ENCODE data around the gene ATP11B.

Gene ATP11B

DNA sequence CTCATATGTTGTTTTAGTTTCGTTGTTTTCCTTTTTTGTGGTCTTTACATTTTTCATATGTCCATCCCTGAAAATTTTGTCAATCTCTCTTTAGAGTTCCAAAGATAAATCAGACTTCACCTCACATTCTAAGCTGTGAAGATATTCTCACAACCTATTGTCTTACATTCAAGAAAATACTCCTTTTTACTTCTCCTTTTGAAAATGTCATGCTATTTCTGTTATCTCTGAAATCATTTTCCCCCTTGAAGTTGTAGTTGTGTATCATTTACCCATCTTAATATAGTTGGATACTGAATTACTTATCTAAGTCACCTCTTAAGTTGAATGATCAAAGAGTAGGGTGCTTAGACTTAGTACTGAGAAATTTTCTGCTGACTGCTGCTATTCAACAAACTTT lies 112.7 kb downstream of the ATP11B start:
- no peak overlapping the region for H3K4me3 ChIP-seq (ENCODE audit: low read length)

DNA sequence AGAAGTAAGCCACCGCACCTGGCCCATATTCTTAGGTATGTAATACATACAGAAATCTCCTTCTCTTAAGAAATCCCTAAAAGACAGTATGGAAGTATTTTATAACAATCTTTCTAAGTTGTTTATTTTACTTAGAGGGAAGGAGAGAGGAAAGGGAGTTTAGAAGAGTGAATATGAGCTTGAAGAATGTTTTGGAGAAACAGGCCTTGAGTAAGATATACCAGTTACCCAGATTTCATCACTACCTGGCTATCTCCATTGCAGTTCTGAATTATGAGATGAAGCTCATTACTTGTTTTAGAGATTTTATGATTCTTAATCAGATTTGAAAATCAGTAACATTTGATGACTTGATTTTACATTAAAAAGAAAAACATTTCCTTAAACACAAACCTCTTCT lies 115.2 kb downstream of the ATP11B start:
- Histone ChIP-seq H4K20me1 (ENCODE audit: control insufficient read depth, insufficient read depth, low read depth, low read length) (no peaks in the 10 kb centered on the region), H3K4me2 (ENCODE audit: low read length) (no peak overlapping the region), H3K79me2 (ENCODE audit: control insufficient read depth, low read length) (no peaks in the 10 kb centered on the region), H3K9me2 (replicated peaks; ENCODE audit: control insufficient read depth, low read length) (no peaks in the 10 kb centered on the region), H3K27me3 (ENCODE audit: control insufficient read depth, low read length) (no peaks in the 10 kb centered on the region), H3K4me1 (ENCODE audit: control insufficient read depth, low read length) (no peaks in the 10 kb centered on the region), H3K4me3 (ENCODE audit: low read length) (no peak overlapping the region), H3K36me3 (ENCODE audit: control insufficient read depth, low read length) (peaks cover 4% of the 10 kb centered on the region; the same call in 1 of the 2 replicates), H3F3A (ENCODE audit: control insufficient read depth, insufficient read depth) (0 out of 2 replicates have a peak, but pooled peaks cover 2% of the 10 kb centered on the region), H3K9me3 (ENCODE audit: control insufficient read depth, insufficient read depth, low read length) (no peaks in the 10 kb centered on the region), H3K27ac (ENCODE audit: low read depth, low read length) (no peak overlapping the region)
- TF ChIP-seq, protein P1, sequence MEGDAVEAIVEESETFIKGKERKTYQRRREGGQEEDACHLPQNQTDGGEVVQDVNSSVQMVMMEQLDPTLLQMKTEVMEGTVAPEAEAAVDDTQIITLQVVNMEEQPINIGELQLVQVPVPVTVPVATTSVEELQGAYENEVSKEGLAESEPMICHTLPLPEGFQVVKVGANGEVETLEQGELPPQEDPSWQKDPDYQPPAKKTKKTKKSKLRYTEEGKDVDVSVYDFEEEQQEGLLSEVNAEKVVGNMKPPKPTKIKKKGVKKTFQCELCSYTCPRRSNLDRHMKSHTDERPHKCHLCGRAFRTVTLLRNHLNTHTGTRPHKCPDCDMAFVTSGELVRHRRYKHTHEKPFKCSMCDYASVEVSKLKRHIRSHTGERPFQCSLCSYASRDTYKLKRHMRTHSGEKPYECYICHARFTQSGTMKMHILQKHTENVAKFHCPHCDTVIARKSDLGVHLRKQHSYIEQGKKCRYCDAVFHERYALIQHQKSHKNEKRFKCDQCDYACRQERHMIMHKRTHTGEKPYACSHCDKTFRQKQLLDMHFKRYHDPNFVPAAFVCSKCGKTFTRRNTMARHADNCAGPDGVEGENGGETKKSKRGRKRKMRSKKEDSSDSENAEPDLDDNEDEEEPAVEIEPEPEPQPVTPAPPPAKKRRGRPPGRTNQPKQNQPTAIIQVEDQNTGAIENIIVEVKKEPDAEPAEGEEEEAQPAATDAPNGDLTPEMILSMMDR (IDR thresholded peaks at IDR 0.05; ENCODE audit: low read depth, low read length, poor library complexity, severe bottlenecking), result no peak
- no peak for TF ChIP-seq EZH2phosphoT487 (IDR thresholded peaks at IDR 0.05; ENCODE audit: borderline replicate concordance, low read length)

More for the DNA sequence above, 112.7 kb downstream of the ATP11B start:
- Histone ChIP-seq H3K4me1 (ENCODE audit: control insufficient read depth, low read length) (no peaks in the 10 kb centered on the region), H3K27ac (ENCODE audit: low read depth, low read length) (no peak overlapping the region), H3K9me2 (replicated peaks; ENCODE audit: control insufficient read depth, low read length) (no peaks in the 10 kb centered on the region), H3K9me3 (ENCODE audit: control insufficient read depth, insufficient read depth, low read length) (no peaks in the 10 kb centered on the region), H3K4me2 (ENCODE audit: low read length) (no peak overlapping the region), H3K27me3 (ENCODE audit: control insufficient read depth, low read length) (no peaks in the 10 kb centered on the region), H3F3A (ENCODE audit: control insufficient read depth, insufficient read depth) (0 out of 2 replicates have a peak, but pooled peaks cover 2% of the 10 kb centered on the region), H3K79me2 (ENCODE audit: control insufficient read depth, low read length) (no peaks in the 10 kb centered on the region), H3K36me3 (ENCODE audit: control insufficient read depth, low read length) (peaks cover 16% of the 10 kb centered on the region), H4K20me1 (ENCODE audit: control insufficient read depth, insufficient read depth, low read depth, low read length) (no peaks in the 10 kb centered on the region)
- no peak for TF ChIP-seq EZH2phosphoT487 (IDR thresholded peaks at IDR 0.05; ENCODE audit: borderline replicate concordance, low read length)
- TF ChIP-seq, protein P1 (IDR thresholded peaks at IDR 0.05; ENCODE audit: low read depth, low read length, poor library complexity, severe bottlenecking), result no peak

- H3K27ac ChIP-seq (ENCODE audit: low read depth, low read length), result no peak overlapping the region
- no peak overlapping the region for H3K4me2 ChIP-seq (ENCODE audit: low read length)
- no peaks in the 10 kb centered on the region for H4K20me1 ChIP-seq (ENCODE audit: control insufficient read depth, insufficient read depth, low read depth, low read length)
- no peaks in the 10 kb centered on the region for H3K9me2 ChIP-seq (replicated peaks; ENCODE audit: control insufficient read depth, low read length)
- H3K79me2 ChIP-seq (ENCODE audit: control insufficient read depth, low read length), result no peaks in the 10 kb centered on the region
- no peak overlapping the region for H3K4me3 ChIP-seq (ENCODE audit: low read length)
- TF ChIP-seq, protein P1 (IDR thresholded peaks at IDR 0.05; ENCODE audit: low read depth, low read length, poor library complexity, severe bottlenecking), result peak; percentile 62
- TF ChIP-seq EZH2phosphoT487 (IDR thresholded peaks at IDR 0.05; ENCODE audit: borderline replicate concordance, low read length), result no peak
- peaks cover 7% of the 10 kb centered on the region for H3K36me3 ChIP-seq (ENCODE audit: control insufficient read depth, low read length)
- 0 out of 2 replicates have a peak, but pooled peaks cover 2% of the 10 kb centered on the region for H3F3A ChIP-seq (ENCODE audit: control insufficient read depth, insufficient read depth)
- H3K4me1 ChIP-seq (ENCODE audit: control insufficient read depth, low read length), result no peaks in the 10 kb centered on the region
- H3K9me3 ChIP-seq (ENCODE audit: control insufficient read depth, insufficient read depth, low read length), result no peaks in the 10 kb centered on the region
- H3K27me3 ChIP-seq (ENCODE audit: control insufficient read depth, low read length), result no peaks in the 10 kb centered on the region
Measured at GRCh38 chr3:182909318-182910040, 116.2 kb downstream of the ATP11B start.
